Esophagus squamous epithelium (tissue), 5 donors: ENCODE results near the gene OR4K13. TPM values are rescaled to one million over a fixed set of nuclear protein-coding genes. Genes with fewer than 3 reads are reported as not detected.

Experiments
- DNase-seq: peaks from one replicate; lab custom pipeline; 2025; lab: John Stamatoyannopoulos, UW
- H3K27ac ChIP-seq, 4 donors: fragments of 200-600 bp; sonication (generic); one replicate each; pipeline ENCODE4 v1.5.1; 2016 to 2019; ENCODE audit warnings: mild to moderate bottlenecking in 1 of 4
- H3K27me3 ChIP-seq, 4 donors: fragments of 200-600 bp; sonication (generic); 1 replicate in 3 of 4; 2 replicates in 1 of 4; pipeline versions ENCODE4 v1.5.1 to v1.6.0; 2017 to 2021; ENCODE audit warnings: antibody characterized with exemption in 1 of 4
- H3K36me3 ChIP-seq, 3 donors: fragments of 200-600 bp; sonication (generic); one replicate each; pipeline ENCODE4 v1.5.1; 2016 to 2019
- H3K4me1 ChIP-seq, 3 donors: fragments of 200-600 bp; sonication (generic); one replicate each; pipeline ENCODE4 v1.5.1; 2017 to 2019
- H3K4me3 ChIP-seq, 4 donors: fragments of 200-600 bp; sonication (generic); 1 replicate in 3 of 4; 2 replicates in 1 of 4; pipeline ENCODE4 v1.5.1; 2016 to 2019; ENCODE audit warnings: mild to moderate bottlenecking in 2 of 4, moderate library complexity in 1 of 4
- H3K9me3 ChIP-seq, 3 donors: fragments of 200-600 bp; sonication (generic); one replicate each; pipeline ENCODE4 v1.5.1; 2016 to 2019
- POLR2A ChIP-seq, 4 donors: fragments of 450-650 bp; IDR thresholded peaks; one replicate each; pipeline ENCODE4 v1.6.1; 2017; ENCODE audit warnings: antibody characterized with exemption in 4 of 4, mild to moderate bottlenecking in 4 of 4, moderate library complexity in 3 of 4
- WGBS, 2 donors: methylation state at CpG; one replicate each; pipeline ENCODE4 v1.1.5; 2018; 5-methylcytosine and 5-hydroxymethylcytosine counted together
- intact Hi-C: fragments of 100-400 bp; cut with DNase I; formaldehyde crosslinking; loops from one replicate; pipeline ENCODE4 v1.15.0; 2022
- total RNA-seq, 4 donors: library from RNA; depleted of rRNA; stranded (reverse); fragments of >200 nt; gene quantifications; one replicate each; pipeline ENCODE4 v1.1.0, GENCODE V29; 2016
- TF ChIP-seq, protein P1 (sequence below), 6 experiments: fragments of 450-650 bp in 4 of 6; fragments of 200-600 bp in 2 of 6; sonication (generic) in 2 of 6; IDR thresholded peaks; one replicate each; pipeline ENCODE4 v1.5.1; 2016 to 2019; ENCODE audit warnings: antibody characterized with exemption in 6 of 6, mild to moderate bottlenecking in 4 of 6, moderate library complexity in 4 of 6
- donor health status: DM: yes; HTN: yes; CAD: no.

OR4K13 gene
- total RNA-seq, 4 donors from 2014 or later, result not detected

DNA sequence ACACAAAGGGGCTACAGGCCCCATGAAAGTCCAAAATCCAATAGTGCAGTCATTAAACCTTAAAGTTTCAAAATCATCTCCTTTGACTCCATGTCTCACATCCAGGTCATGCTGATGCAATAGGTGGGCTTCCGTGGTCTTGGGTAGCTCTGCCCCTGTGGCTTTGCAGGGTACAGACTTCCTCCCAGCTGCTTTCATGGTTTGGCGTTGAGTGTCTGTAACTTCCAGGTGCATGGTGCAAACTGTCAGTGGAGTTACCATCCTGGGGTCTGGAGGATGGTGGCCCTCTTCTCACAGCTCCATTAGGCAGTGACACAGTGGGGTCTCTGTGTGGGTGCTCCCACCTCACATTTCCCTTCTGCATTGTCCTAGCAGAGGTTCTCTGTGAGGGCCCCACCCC lies 42.4 kb downstream of the OR4K13 start:
- WGBS, 2 donors, result 13 to 37% methylated on average over 1 to 2 of the region's 2 CpGs
- Histone ChIP-seq H3K27me3 (no peaks in the 10 kb centered on the region), H3K27ac (no peak overlapping the region), H3K4me1 (no peaks in the 10 kb centered on the region), H3K36me3 (no peaks in the 10 kb centered on the region), H3K9me3 (no peaks in the 10 kb centered on the region), H3K4me3 (no peak overlapping the region)
- no peak for DNase-seq
- intact Hi-C loops, result no loop called here
- TF ChIP-seq POLR2A (IDR thresholded peaks at IDR 0.05), result no peak
- TF ChIP-seq, protein P1, sequence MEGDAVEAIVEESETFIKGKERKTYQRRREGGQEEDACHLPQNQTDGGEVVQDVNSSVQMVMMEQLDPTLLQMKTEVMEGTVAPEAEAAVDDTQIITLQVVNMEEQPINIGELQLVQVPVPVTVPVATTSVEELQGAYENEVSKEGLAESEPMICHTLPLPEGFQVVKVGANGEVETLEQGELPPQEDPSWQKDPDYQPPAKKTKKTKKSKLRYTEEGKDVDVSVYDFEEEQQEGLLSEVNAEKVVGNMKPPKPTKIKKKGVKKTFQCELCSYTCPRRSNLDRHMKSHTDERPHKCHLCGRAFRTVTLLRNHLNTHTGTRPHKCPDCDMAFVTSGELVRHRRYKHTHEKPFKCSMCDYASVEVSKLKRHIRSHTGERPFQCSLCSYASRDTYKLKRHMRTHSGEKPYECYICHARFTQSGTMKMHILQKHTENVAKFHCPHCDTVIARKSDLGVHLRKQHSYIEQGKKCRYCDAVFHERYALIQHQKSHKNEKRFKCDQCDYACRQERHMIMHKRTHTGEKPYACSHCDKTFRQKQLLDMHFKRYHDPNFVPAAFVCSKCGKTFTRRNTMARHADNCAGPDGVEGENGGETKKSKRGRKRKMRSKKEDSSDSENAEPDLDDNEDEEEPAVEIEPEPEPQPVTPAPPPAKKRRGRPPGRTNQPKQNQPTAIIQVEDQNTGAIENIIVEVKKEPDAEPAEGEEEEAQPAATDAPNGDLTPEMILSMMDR (IDR thresholded peaks at IDR 0.05), result no peak

Other genes starting within 250 kb of the OR4K13 start
- gene OR4N2, start 232.3 kb downstream of the OR4K13 start, total RNA-seq, result not detected
- not detected for gene OR4K2, start 160.9 kb downstream of the OR4K13 start, total RNA-seq
- not detected for gene OR4K5, start 115.4 kb downstream of the OR4K13 start, total RNA-seq
- not detected for gene OR4K1, start 105.1 kb downstream of the OR4K13 start, total RNA-seq
- not detected for gene OR4K15, start 60.4 kb downstream of the OR4K13 start, total RNA-seq
- not detected for gene OR4Q2, start 33.9 kb downstream of the OR4K13 start, total RNA-seq
- gene OR4K14, start 16.7 kb downstream of the OR4K13 start, total RNA-seq, result not detected
- gene OR4L1, start 24.0 kb upstream of the OR4K13 start, total RNA-seq, result not detected
- gene OR4K17, start 74.7 kb upstream of the OR4K13 start, total RNA-seq, result not detected
- gene OR4N5, start 102.8 kb upstream of the OR4K13 start, total RNA-seq, result not detected
- gene OR11G2, start 154.9 kb upstream of the OR4K13 start, total RNA-seq, result not detected
- gene OR11H6, start 187.7 kb upstream of the OR4K13 start, total RNA-seq, result not detected
- not detected for gene OR11H7, start 192.9 kb upstream of the OR4K13 start, total RNA-seq
- not detected for gene OR11H4, start 203.2 kb upstream of the OR4K13 start, total RNA-seq